Measurements from ENCODE around the gene NCR2. TPM values are rescaled to one million over a fixed set of nuclear protein-coding genes. Genes with fewer than 3 reads are reported as not detected.

NCR2 gene
- total RNA-seq, 1 donor from 2014 or later, result not detected

- Mint-ChIP-seq H3K4me3 (no peak overlapping the region), H3K9me3 (no peaks in the 10 kb centered on the region), H3K27ac (no peak overlapping the region), H3K4me1 (peaks cover 18% of the 10 kb centered on the region), H3K36me3 (ENCODE audit: low read depth) (no peaks in the 10 kb centered on the region), H3K27me3 (peaks cover 49% of the 10 kb centered on the region)
- intact Hi-C loops (cut with micrococcal nuclease), result loop anchor here (5.0 kb wide), 2 partner anchors 114 to 224 kb away; partner anchors contain the start of gene TREML2
- no peak for DNase-seq
These were observed 19.3 kb upstream of the NCR2 start for GRCh38 chr6:41315943-41316620.

GRCh38 chr6:41318261-41318653 lies 17.2 kb upstream of the NCR2 start:
- peaks cover 33% of the 10 kb centered on the region for H3K27me3 Mint-ChIP-seq
- H3K9me3 Mint-ChIP-seq, result no peaks in the 10 kb centered on the region
- H3K36me3 Mint-ChIP-seq (ENCODE audit: low read depth), result no peaks in the 10 kb centered on the region
- H3K27ac Mint-ChIP-seq, result no peak overlapping the region
- peaks cover 18% of the 10 kb centered on the region for H3K4me1 Mint-ChIP-seq
- peak overlapping the region; percentile 68 for H3K4me3 Mint-ChIP-seq
- no peak for DNase-seq
- intact Hi-C loops (cut with micrococcal nuclease), result loop anchor here (1.0 to 5.0 kb wide), 5 partner anchors 19 to 245 kb away; partner anchors contain the start of genes NFYA, OARD1 and TREML2

DNA sequence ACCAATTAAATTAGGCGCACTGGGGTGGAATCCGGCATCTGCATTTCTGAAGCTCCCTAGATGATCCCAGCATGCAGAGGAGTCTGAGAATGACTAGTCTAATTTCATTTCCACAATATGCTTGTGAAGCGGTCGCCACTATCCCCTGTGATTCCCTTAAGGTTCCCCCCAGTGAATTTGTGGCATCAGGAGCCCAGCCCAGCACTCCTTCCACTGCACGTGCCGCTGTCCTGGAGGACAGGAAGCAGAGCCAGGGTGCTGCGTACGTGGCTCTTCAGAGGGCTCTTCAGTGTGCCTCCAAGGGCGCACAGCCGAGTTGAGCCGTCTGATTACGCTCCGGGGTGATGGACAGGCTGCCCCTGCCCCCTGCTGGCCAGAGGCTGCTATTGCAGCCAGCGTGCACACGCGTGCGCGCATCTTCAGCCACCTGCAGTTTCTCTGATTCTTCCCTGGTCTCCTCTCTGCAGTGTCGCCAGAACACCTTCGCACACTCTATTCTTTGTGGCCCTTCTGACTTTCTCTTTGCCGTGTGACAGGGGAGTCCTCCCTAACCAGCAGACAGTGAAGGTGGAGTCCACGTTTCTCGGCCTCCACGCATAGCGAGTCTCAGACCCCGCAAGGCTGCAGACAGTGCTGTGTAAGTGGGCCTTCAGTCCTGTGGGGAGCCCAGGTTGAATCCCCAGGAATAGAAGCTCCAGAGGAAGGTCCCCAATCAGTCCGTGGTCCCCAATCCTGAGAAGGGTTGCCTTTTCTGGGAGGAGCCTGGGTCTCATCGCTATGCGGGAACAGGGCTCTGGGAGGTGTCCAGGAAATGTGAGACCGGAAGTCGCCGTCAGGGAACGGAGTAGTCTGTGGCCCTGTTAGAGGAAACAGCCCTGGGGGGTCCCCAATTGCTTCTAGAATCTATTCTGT lies 16.5 kb upstream of the NCR2 start:
- no peaks in the 10 kb centered on the region for H3K9me3 Mint-ChIP-seq
- peak overlapping the region; percentile 68 for H3K4me3 Mint-ChIP-seq
- DNase-seq, result peak; percentile 95
- peaks cover 18% of the 10 kb centered on the region for H3K4me1 Mint-ChIP-seq
- intact Hi-C loops (cut with micrococcal nuclease), result loop anchor here (1.0 to 5.0 kb wide), 7 partner anchors 13 to 313 kb away; partner anchors contain the start of genes NFYA, OARD1 and TREML2
- no peaks in the 10 kb centered on the region for H3K36me3 Mint-ChIP-seq (ENCODE audit: low read depth)
- H3K27me3 Mint-ChIP-seq, result peaks cover 29% of the 10 kb centered on the region
- H3K27ac Mint-ChIP-seq, result peak overlapping the region; percentile 72

- Mint-ChIP-seq H3K27me3 (peaks cover 28% of the 10 kb centered on the region), H3K36me3 (ENCODE audit: low read depth) (no peaks in the 10 kb centered on the region), H3K9me3 (no peaks in the 10 kb centered on the region), H3K27ac (no peak overlapping the region), H3K4me3 (no peak overlapping the region), H3K4me1 (peaks cover 18% of the 10 kb centered on the region)
- intact Hi-C loops (cut with micrococcal nuclease), result no loop called here
- DNase-seq, result peak; percentile 44
These were observed 14.2 kb upstream of the NCR2 start for GRCh38 chr6:41321183-41321582.

DNA sequence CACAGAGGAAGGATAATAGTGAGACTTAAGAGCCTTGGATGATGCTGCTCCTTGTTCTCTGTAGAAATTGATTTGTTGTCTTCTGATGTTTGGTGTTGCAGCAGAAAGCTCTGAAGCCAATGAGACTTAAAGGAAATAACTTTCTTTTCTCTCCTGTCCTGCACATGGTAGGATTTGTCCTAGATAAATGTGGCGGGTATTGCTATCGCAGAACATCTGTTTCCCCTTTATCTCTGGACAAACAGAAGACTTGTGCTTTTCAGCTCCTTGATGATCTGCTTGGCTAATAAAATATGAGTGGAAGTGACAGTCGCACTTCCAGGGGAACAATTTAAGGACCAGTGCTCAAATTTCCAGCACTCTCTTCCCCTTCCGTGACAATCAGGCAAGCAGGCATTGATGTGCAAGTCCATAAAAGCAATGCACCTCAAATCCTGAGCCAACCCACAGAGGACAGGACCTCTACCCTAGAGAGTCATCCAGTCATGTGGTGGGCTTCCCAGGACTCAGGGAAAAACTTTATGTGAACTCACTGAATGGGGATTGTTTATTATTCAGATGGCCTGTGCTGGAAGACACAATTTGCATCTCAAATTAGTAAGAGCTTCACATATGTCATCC lies 9.9 kb upstream of the NCR2 start:
- peak; percentile 43 for DNase-seq
- Mint-ChIP-seq H3K9me3 (no peaks in the 10 kb centered on the region), H3K4me3 (no peak overlapping the region), H3K36me3 (ENCODE audit: low read depth) (no peaks in the 10 kb centered on the region), H3K4me1 (no peaks in the 10 kb centered on the region), H3K27me3 (peaks cover 42% of the 10 kb centered on the region), H3K27ac (no peak overlapping the region)
- intact Hi-C loops (cut with micrococcal nuclease), result no loop called here

- Mint-ChIP-seq H3K4me1 (no peaks in the 10 kb centered on the region), H3K27ac (no peak overlapping the region), H3K9me3 (no peaks in the 10 kb centered on the region), H3K36me3 (ENCODE audit: low read depth) (no peaks in the 10 kb centered on the region), H3K27me3 (peaks cover 42% of the 10 kb centered on the region), H3K4me3 (no peak overlapping the region)
- intact Hi-C loops (cut with micrococcal nuclease), result no loop called here
- no peak for DNase-seq
These were observed 9.3 kb upstream of the NCR2 start for GRCh38 chr6:41326092-41326491.

DNA sequence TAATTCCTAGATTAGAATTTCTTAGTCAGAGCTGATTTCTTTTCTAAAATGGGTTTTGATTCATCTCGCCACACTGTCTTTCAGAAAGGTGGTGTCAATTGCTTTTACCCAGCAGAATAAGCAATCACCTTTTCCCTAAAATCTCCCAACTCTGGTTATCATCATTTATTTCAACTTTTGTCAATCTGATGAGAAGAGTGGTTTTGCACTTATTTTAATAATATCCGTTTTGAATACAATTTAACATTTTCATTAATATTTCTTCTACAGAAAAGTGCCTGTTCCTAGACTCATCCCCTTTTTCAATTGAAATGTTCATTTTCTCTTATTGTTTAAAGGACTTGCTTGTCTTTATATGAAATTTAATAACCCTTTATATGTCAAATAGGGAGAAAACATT lies 8.2 kb upstream of the NCR2 start:
- intact Hi-C loops (cut with micrococcal nuclease), result no loop called here
- Mint-ChIP-seq H3K27ac (no peak overlapping the region), H3K9me3 (no peaks in the 10 kb centered on the region), H3K36me3 (ENCODE audit: low read depth) (no peaks in the 10 kb centered on the region), H3K4me1 (peaks cover under 1% of the 10 kb centered on the region), H3K4me3 (no peak overlapping the region), H3K27me3 (peaks cover 42% of the 10 kb centered on the region)
- no peak for DNase-seq

DNA sequence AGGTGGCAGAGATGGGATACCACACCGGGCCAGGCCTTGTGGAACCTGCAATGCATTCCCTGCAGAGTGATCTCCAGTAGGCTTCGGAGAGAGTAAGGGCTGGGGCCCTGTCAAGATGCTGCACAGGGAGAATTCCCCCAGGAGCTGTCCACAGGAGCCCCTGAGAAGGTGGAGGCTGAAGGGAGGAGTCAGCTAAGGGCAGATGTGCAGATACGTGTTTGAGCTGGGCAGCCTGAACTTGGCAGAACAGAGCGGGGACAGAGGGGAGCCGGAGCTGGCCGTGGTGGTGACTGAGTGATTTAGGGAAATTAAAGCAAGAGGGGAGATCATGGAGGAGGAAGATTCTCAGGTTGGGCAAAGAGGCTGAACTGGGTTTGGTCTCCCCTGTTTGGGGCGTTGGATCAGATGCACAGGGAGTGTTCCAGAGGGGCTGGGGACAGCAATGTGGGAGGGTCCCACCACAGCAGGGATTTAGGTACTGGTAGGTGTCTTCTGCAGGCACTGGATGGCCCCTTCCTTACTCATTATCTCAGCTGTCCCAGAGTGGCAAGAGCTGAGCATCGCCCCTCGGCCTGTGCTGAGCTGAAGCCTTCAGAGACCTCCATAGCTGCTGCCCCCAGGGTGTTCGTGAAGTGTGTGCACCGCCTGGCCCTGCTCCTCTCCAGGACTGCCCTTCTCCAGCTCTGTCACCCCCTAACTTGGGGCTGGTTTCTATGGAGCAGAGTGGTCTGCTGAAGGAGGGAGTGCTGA lies 3.8 kb upstream of the NCR2 start:
- Mint-ChIP-seq H3K9me3 (no peaks in the 10 kb centered on the region), H3K4me1 (peaks cover 24% of the 10 kb centered on the region), H3K4me3 (no peak overlapping the region), H3K27me3 (peaks cover 25% of the 10 kb centered on the region), H3K27ac (peak overlapping the region; percentile 53), H3K36me3 (ENCODE audit: low read depth) (no peaks in the 10 kb centered on the region)
- intact Hi-C loops (cut with micrococcal nuclease), result no loop called here
- no peak for DNase-seq

- peak overlapping the region; percentile 53 for H3K27ac Mint-ChIP-seq
- peaks cover 24% of the 10 kb centered on the region for H3K4me1 Mint-ChIP-seq
- H3K27me3 Mint-ChIP-seq, result peaks cover 19% of the 10 kb centered on the region
- H3K4me3 Mint-ChIP-seq, result no peak overlapping the region
- H3K9me3 Mint-ChIP-seq, result no peaks in the 10 kb centered on the region
- DNase-seq, result no peak
- intact Hi-C loops (cut with micrococcal nuclease), result no loop called here
- H3K36me3 Mint-ChIP-seq (ENCODE audit: low read depth), result no peaks in the 10 kb centered on the region
These were observed 3.2 kb upstream of the NCR2 start for GRCh38 chr6:41332241-41332640.

- no peaks in the 10 kb centered on the region for H3K9me3 Mint-ChIP-seq
- no peaks in the 10 kb centered on the region for H3K36me3 Mint-ChIP-seq (ENCODE audit: low read depth)
- H3K27me3 Mint-ChIP-seq, result peaks cover 13% of the 10 kb centered on the region
- no peak for DNase-seq
- intact Hi-C loops (cut with micrococcal nuclease), result no loop called here
- no peak overlapping the region for H3K4me3 Mint-ChIP-seq
- H3K4me1 Mint-ChIP-seq, result peaks cover 24% of the 10 kb centered on the region
- no peak overlapping the region for H3K27ac Mint-ChIP-seq
These were observed 2.3 kb upstream of the NCR2 start for GRCh38 chr6:41332842-41333736.

GRCh38 chr6:41334482-41335040 lies 847 bp upstream of the NCR2 start:
- Mint-ChIP-seq H3K9me3 (no peaks in the 10 kb centered on the region), H3K27ac (peak overlapping the region; percentile 55), H3K4me1 (peaks cover 24% of the 10 kb centered on the region), H3K4me3 (peak overlapping the region; percentile 37), H3K27me3 (peaks cover 8% of the 10 kb centered on the region), H3K36me3 (ENCODE audit: low read depth) (no peaks in the 10 kb centered on the region)
- intact Hi-C loops (cut with micrococcal nuclease), result no loop called here
- peak; percentile 52 for DNase-seq

GRCh38 chr6:41335943-41336342 lies 535 bp downstream of the NCR2 start:
- peaks cover 5% of the 10 kb centered on the region for H3K27me3 Mint-ChIP-seq
- intact Hi-C loops (cut with micrococcal nuclease), result no loop called here
- peak; percentile 53 for DNase-seq
- H3K4me1 Mint-ChIP-seq, result peaks cover 24% of the 10 kb centered on the region
- H3K4me3 Mint-ChIP-seq, result no peak overlapping the region
- H3K36me3 Mint-ChIP-seq (ENCODE audit: low read depth), result no peaks in the 10 kb centered on the region
- H3K9me3 Mint-ChIP-seq, result no peaks in the 10 kb centered on the region
- no peak overlapping the region for H3K27ac Mint-ChIP-seq

All from activated CD4-positive, alpha-beta T cell treated with anti-CD3 and anti-CD28 coated beads, Interleukin-2, amount 10 ng/mL, durations not matched to agents 24 days and 14 days (primary cell).